Heart left ventricle (tissue), 16 donors: ENCODE data around the gene GATA5. TPM values are rescaled to one million over a fixed set of nuclear protein-coding genes. Genes with fewer than 3 reads are reported as not detected.

Experiments
- ATAC-seq, 4 donors: fragments of 200-7000 bp; cut with Tn5 transposase; one replicate each; pipeline ENCODE4 v1.9.1; 2020 to 2022; ENCODE audit warnings: moderate library complexity in 4 of 4, mild to moderate bottlenecking in 3 of 4, moderate number of reproducible peaks in 1 of 4
- DNase-seq, 5 donors: peaks; one replicate each; pipeline ENCODE4 v3.0.0-alpha.2; 2020
- H3K27ac ChIP-seq, 12 donors: fragments of 200-600 bp; sonication (generic) in 4 of 12; one replicate each; pipeline versions ENCODE4 v1.5.0 to v1.8.0; 2016 to 2022; ENCODE audit warnings: mild to moderate bottlenecking in 2 of 12
- H3K27me3 ChIP-seq, 9 donors: fragments of 200-600 bp; sonication (generic) in 2 of 9; one replicate each; pipeline versions ENCODE4 v1.5.1 to v1.8.0; 2016 to 2022; ENCODE audit warnings: mild to moderate bottlenecking in 3 of 9
- H3K36me3 ChIP-seq, 9 donors: fragments of 200-600 bp; sonication (generic) in 2 of 9; one replicate each; pipeline versions ENCODE4 v1.5.0 to v1.8.0; 2018 to 2022; ENCODE audit warnings: mild to moderate bottlenecking in 2 of 9
- H3K4me1 ChIP-seq, 12 donors: fragments of 200-600 bp; sonication (generic) in 4 of 12; one replicate each; pipeline versions ENCODE4 v1.5.0 to v1.8.0; 2016 to 2022; ENCODE audit warnings: mild to moderate bottlenecking in 3 of 12
- H3K4me3 ChIP-seq, 12 donors: fragments of 200-600 bp; sonication (generic) in 4 of 12; one replicate each; pipeline versions ENCODE4 v1.5.0 to v1.8.0; 2017 to 2022; ENCODE audit warnings: mild to moderate bottlenecking in 9 of 12, moderate library complexity in 4 of 12
- H3K9me3 ChIP-seq, 12 donors: fragments of 200-600 bp; sonication (generic) in 4 of 12; one replicate each; pipeline versions ENCODE4 v1.5.0 to v1.8.0; 2016 to 2022; ENCODE audit warnings: mild to moderate bottlenecking in 1 of 12
- POLR2A ChIP-seq, 2 donors: fragments of 450-650 bp; IDR thresholded peaks; one replicate each; pipeline ENCODE4 v1.6.1; 2017; ENCODE audit warnings: antibody characterized with exemption in 2 of 2, mild to moderate bottlenecking in 2 of 2, moderate library complexity in 2 of 2
- WGBS, 4 donors: extraction: QIAGEN DNeasy Blood & Tissue Kit in 2 of 4; methylation state at CpG; one replicate each; pipeline versions ENCODE4 v1.1.5 to v1.1.7; 2013 to 2018; 5-methylcytosine and 5-hydroxymethylcytosine counted together
- intact Hi-C, 10 donors: fragments of 100-400 bp; cut with DNase I; formaldehyde crosslinking; loops; one replicate each; pipeline versions ENCODE4 v1.11.1 to v1.14.2; 2022
- polyA plus RNA-seq, 2 donors: library from polyadenylated mRNA; stranded (reverse); fragments of 200-250 nt; gene quantifications; one replicate each; pipeline ENCODE4 v1.2.3, GENCODE V29; 2013
- total RNA-seq, 9 donors: library from RNA; depleted of rRNA in 2 of 9; stranded (reverse); fragments of >200 nt in 2 of 9; fragmentation: NEBNext Ultra II Directional in 3 of 9; extraction: Animal tissue kit (Norgen Biotek cat#: 25700) in 3 of 9; gene quantifications; one replicate each; pipeline versions ENCODE4 v1.1.0 to v1.2.4, GENCODE V29; 2016 to 2023
- TF ChIP-seq, protein P1 (sequence below), 12 donors: fragments of 200-600 bp; sonication (generic) in 4 of 12; IDR thresholded peaks; one replicate each; pipeline versions ENCODE4 v1.5.0 to v1.8.0; 2018 to 2022; ENCODE audit warnings: antibody characterized with exemption in 12 of 12, mild to moderate bottlenecking in 5 of 12
- donor health status: ischemic (EF 13 %, LVEDD 7.1; RV severe dilation, severe dysfunction).
- donor health status: healthy with polysubstance abuse.
- donor health status: DM: no; HTN: yes; CAD: no.
- donor health status: DM: no; HTN: no; CAD: no.
- donor health status: ischemic (EF 25% LVEDD 6.9; RV normal size, moderate dysfunction).
- donor health status: ischemic (EF 25% LVEDD 5.7; RV mildly dilated, moderate dysfunction).
- donor health status: healthy.
- donor health status: DM: yes; HTN: yes; CAD: no.
- donor health status: ischemic (EF 35%, LVEDD 5.7; RV mildly dilated, moderate dysfunction).
- donor health status: nonischemic (EF 11% LVEDD 7.7; RV severe dilation, severe dysfunction).
- donor health status: DM: yes; HTN: yes; CAD: no.
- donor health status: PGD.
- donor health status: ischemic (EF 29% LVEDD 5.4; RV normal size, mild dysfunction).
- donor health status: nonischemic (EF 23%, LVEDD 6.1; RV moderate dilation, normal function).

Gene GATA5
- total and polyA plus RNA-seq, 11 donors, result 0.21 to 7.4 (median 0.98) TPM

DNA sequence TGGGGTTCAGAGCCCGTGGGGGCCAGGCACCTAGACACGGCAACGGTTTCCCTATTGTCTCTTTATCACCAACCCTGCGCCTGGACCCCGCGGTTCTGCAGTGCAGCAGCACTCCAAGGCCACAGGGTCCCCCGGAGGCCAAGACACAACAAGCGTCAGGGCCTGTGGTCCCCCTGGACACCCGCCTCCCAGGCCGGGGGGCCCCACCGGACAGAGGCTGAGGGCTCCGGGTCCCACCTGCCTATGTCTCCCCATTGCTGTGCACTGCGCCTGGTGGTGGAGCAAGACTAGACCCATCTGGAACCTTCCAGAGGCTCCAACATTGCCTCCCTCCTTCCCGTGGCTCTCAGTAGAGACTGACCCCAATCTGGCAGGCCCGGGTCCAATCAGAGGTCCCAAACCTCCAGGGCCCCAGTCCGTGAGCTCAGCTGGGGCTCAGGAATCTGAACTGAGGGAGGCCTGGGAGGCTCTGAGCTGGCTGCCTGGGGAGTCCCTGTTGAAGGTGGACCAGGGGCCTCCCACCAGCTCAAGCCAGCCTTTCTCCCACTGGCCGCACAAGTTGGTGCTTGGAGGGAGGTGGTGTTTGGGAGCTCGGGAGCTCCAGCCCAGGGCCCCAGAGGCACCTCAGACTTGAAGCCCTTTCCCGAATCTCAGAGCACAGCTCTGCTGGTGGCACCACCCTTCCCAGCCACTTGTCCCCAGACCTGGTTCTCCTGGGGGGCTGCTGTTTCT is 8.8 kb downstream of the GATA5 start:
- intact Hi-C loops, result no loop called here
- WGBS, 4 donors, result 80 to 86% (median 82%) methylated on average over 16 to 19 of the region's 19 CpGs
- H3K9me3 ChIP-seq, result no peaks in the 10 kb centered on the region
- no peak for DNase-seq
- H3K27ac ChIP-seq, result no peak overlapping the region
- TF ChIP-seq, protein P1, sequence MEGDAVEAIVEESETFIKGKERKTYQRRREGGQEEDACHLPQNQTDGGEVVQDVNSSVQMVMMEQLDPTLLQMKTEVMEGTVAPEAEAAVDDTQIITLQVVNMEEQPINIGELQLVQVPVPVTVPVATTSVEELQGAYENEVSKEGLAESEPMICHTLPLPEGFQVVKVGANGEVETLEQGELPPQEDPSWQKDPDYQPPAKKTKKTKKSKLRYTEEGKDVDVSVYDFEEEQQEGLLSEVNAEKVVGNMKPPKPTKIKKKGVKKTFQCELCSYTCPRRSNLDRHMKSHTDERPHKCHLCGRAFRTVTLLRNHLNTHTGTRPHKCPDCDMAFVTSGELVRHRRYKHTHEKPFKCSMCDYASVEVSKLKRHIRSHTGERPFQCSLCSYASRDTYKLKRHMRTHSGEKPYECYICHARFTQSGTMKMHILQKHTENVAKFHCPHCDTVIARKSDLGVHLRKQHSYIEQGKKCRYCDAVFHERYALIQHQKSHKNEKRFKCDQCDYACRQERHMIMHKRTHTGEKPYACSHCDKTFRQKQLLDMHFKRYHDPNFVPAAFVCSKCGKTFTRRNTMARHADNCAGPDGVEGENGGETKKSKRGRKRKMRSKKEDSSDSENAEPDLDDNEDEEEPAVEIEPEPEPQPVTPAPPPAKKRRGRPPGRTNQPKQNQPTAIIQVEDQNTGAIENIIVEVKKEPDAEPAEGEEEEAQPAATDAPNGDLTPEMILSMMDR (IDR thresholded peaks at IDR 0.05), result no peak
- no peak for TF ChIP-seq POLR2A (IDR thresholded peaks at IDR 0.05)
- peaks cover 0 to under 1% (median 0%) of the 10 kb centered on the region in 12 donors for H3K4me1 ChIP-seq
- H3K27me3 ChIP-seq, result peaks cover 0 to 10% (median 0%) of the 10 kb centered on the region in 9 donors
- ATAC-seq, result no peak
- no peaks in the 10 kb centered on the region for H3K36me3 ChIP-seq
- H3K4me3 ChIP-seq, result no peak overlapping the region

DNA sequence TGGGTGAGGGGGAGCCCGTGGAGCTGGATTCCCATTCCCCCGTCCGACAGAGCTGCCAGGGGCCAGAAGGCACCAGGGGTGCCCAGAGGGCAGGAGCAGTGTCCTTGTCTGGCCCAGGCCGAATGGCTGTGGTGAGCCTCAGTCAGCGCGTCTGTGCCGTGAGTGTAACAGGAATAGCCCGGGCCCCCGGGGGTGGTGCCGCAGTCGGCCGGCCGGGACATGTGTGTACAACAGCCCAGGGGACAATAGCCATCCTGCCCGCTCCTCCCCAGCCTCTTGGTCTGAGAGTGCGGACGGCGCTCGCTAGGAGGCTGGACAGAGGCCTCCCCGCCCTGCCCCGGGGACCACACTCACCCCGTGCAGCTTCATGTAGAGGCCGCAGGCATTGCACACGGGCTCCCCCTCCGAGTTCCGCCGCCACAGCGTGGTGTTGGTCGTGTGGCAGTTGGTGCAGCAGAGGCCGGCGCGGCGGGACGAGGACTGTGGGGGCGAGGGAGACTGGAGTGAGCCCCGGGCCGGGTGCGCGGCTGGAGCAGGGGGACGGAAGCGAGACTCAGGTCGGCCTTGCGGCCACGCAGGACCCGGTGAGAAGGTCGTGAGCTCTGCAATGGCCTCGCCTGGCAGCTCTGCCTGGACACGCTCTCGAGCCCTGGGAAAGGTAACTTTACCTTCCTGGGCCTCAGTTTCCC is 9.6 kb downstream of the GATA5 start:
- intact Hi-C loops, result no loop called here
- peaks cover 0 to 8% (median 4%) of the 10 kb centered on the region in 12 donors for H3K4me1 ChIP-seq
- ATAC-seq (no peak), DNase-seq (no peak)
- WGBS, 4 donors, result 79 to 86% (median 83%) methylated on average over 43 to 48 of the region's 48 CpGs
- no peak overlapping the region for H3K27ac ChIP-seq
- H3K9me3 ChIP-seq, result no peaks in the 10 kb centered on the region
- TF ChIP-seq, protein P1 (IDR thresholded peaks at IDR 0.05), result no peak
- TF ChIP-seq POLR2A (IDR thresholded peaks at IDR 0.05), result no peak
- H3K36me3 ChIP-seq, result no peaks in the 10 kb centered on the region
- no peak overlapping the region for H3K4me3 ChIP-seq
- peaks cover 0 to 8% (median 0%) of the 10 kb centered on the region in 9 donors for H3K27me3 ChIP-seq

DNA sequence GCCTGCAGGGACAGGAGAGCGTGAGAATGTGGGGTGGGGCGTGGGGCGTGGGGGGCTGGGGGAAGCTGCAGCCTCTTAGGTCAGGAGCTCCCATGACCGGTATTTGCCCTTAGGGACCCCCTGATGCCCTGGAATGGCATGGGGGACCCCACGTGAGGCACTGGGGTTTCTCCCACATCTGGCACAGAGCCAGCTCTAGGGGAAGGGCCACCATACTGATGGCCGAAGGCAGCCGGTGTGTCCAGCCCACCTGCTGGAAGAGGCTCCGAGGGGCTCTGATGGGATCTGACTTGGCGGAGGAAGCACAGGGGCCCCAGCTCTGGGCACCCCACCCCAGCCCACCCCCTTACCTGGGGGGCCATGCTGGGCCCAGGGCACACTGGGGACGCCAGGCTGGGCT is 10.8 kb downstream of the GATA5 start:
- no peak overlapping the region for H3K4me3 ChIP-seq
- DNase-seq, result no peak
- peaks cover 0 to 14% (median 4%) of the 10 kb centered on the region in 12 donors for H3K4me1 ChIP-seq
- no peaks in the 10 kb centered on the region for H3K9me3 ChIP-seq
- intact Hi-C loops, result no loop called here
- 73 to 83% (median 82%) methylated on average over 3 to 10 of the region's 10 CpGs for WGBS, 4 donors
- peaks cover 0 to 8% (median 0%) of the 10 kb centered on the region in 9 donors for H3K27me3 ChIP-seq
- H3K27ac ChIP-seq, result no peak overlapping the region
- no peak for ATAC-seq
- TF ChIP-seq POLR2A (IDR thresholded peaks at IDR 0.05), result no peak
- TF ChIP-seq, protein P1 (IDR thresholded peaks at IDR 0.05), result no peak
- H3K36me3 ChIP-seq, result no peaks in the 10 kb centered on the region

DNA sequence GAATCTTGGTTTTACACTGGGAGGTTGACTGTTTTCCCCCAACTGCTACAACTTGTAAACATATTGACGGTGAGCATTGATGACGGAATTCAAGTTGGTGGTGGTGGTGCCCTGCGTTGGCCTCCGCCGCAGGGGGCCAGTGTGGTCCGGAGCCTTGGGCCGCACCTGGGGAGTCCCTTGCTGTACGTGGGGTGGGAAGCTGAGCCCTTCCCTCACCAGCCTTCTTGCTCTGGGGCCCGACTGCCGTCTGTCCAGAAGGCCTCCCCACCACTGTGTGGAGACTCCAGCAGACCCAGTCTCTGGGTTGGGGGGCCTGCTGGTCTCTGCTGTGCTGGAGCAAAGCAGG is 11.4 kb downstream of the GATA5 start:
- H3K27ac ChIP-seq, result no peak overlapping the region
- H3K4me3 ChIP-seq, result no peak overlapping the region
- no peak for ATAC-seq
- H3K36me3 ChIP-seq, result no peaks in the 10 kb centered on the region
- intact Hi-C loops, result no loop called here
- peaks cover 0 to 8% (median 0%) of the 10 kb centered on the region in 9 donors for H3K27me3 ChIP-seq
- 82 to 93% (median 91%) methylated on average over 8 to 10 of the region's 10 CpGs for WGBS, 4 donors
- DNase-seq, result no peak
- peaks cover 0 to 14% (median 4%) of the 10 kb centered on the region in 12 donors for H3K4me1 ChIP-seq
- no peak for TF ChIP-seq POLR2A (IDR thresholded peaks at IDR 0.05)
- TF ChIP-seq, protein P1 (IDR thresholded peaks at IDR 0.05), result no peak
- H3K9me3 ChIP-seq, result no peaks in the 10 kb centered on the region
